NCI-H2227 (cell line): ENCODE results near the gene ZFYVE16.
"Not testable (repeated sequence)": the region's sequence is repeated elsewhere in the genome, so short reads cannot be mapped to it uniquely, and the experiment has no call there.

Experiments
- DNase-seq: peaks from one replicate; lab custom pipeline; 2025; ENCODE audit not compliant: unreplicated experiment; lab: John Stamatoyannopoulos, UW

Gene ZFYVE16

DNA sequence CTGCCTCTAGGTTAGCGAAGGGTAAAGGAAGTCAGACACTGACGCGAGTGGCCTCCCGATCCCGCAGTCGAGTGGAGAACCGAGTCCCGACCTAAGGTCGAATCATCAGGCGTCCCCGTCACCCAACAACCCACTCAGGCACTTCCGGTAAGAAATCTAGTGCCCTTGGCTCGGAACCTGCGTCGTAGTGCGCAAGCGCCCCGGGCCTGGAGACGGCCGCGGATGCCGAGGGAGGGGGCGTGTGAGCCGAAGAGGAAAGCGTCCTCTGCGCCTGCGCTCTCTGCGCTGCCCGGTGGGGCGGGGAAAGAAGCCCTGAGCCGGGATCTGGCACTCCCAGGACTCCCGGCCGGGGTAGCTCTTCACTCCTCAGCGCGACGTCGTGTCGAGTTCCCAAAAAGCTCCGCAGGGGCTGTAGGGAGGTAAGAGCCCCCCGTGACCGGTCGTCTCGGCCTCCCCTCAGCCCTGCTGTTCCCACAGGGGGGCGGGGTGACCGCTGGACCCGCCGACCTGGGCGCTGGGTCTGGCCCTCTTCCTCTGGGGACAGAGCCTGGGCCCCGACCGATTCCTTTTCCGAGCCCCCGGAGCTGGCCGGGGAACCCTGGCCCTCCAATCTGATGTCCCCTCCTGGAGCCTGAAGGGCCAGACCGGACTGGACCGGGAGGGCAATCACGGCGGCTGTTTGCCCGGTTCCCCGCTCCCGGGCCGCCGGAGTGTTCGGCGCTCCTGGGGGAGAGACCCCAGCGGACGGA is at the start of gene ZFYVE16:
Gene ZFYVE16, plus strand, starts transcription at position 330 of the 749 bp plus-strand sequence. CDS start 26,084 bp downstream, outside the sequence.
- peak; percentile 97 for DNase-seq

DNA sequence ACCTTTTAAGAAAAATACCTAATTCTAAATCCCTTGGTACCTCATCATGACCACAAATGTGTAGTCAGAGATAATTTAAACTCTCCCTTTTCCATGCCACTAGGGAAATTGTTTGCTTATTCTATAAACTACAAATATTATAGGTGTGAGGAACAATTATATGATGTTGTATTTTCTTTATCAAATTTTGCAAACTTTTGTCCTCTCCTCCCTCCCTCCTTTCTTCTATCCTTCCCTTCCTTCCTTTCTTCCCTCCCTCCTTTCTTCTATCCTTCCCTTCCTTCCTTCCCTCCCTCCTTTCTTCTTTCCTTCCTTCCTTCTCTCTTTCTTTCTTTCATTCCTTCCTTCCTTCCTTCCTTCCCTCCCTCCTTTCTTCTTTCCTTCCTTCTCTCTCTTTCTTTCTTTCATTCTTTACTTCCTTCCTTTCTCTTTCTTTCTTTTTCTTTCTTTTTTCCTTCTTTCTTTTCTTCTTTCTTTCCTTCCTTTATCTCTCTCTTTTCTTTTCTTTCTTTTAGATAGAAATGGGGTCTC is 46.9 kb upstream of the ZFYVE16 start:
- DNase-seq, result no peak

DNA sequence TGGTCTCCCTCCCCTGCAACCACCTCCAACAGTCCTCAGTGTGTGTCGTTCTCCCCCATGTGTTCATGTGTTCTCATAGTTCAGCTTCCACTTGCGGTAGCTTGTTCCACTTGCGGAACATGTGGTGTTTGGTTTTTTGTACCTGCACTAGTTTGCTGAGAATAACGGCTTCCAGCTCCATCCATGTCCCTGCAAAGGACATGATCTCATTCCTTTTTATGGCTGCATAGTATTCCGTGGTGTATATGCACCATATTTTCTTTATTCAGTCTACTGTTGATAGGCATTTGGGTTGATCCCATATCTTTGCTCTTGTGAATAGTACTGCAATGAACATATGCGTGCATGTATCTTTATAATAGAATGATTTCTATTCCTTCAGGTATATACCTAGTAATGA is 43.0 kb upstream of the ZFYVE16 start:
- DNase-seq, result no peak

- peak; percentile 13 for DNase-seq
Measured at GRCh38 chr5:80368661-80369480, 39.0 kb upstream of the ZFYVE16 start.

- DNase-seq, result peak; percentile 44
Measured at GRCh38 chr5:80369521-80369920, 38.3 kb upstream of the ZFYVE16 start.

DNA sequence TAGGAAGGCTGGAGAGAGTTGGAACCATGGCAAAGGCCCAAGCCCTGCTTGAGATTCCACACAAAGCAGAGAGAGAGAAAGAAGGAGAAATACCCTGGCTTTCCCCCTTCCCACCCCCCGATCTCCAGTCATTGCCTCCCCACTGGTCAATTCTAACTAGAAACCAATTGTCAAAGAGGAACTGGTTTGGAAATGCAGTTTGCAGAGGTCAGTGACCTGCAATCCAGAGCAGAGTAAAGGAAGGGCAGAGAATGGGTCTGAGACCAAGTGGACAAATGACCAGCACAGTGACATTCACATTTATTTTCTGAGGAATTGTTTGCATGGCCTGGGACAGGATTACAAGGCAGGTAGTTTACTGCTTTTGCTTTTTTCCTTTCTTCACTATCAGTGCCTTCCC is 37.5 kb upstream of the ZFYVE16 start:
- DNase-seq, result no peak

DNA sequence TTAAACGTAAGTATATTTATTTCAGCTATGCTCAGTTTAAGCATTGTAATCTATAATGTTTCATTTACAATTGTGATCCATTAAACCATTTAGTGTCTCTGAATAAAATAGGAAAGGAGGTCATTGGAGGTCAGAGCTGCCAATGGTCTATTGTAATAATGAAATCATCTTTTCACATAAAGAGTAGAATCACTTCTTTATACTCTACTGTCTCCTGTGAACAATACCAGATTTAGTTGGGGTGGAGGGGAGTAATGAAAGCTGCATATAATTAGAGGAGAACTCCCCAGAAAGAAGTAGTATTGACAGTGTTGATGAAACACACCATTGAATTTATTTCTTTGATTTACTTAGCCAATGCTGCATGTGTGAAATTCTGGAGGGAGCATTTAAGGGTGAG is 35.1 kb upstream of the ZFYVE16 start:
- no peak for DNase-seq

DNA sequence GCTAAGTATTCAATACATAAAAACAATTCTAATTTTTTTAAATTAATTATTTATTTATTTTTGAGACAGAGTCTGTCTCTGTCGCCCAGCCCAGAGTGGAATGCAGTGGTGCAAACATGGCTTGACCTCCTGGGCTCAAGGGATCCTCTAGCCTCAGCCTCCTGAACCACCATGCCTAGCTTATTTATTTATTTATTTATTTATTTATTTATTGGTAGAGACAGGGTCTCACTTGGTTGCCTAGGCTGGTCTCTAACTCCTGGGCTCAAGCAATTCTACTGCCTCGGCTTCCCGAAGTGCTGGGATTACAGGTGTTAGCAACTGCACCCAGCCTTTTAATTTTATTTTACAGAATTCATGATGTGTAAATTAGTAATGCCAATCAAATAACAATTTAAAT is 33.7 kb upstream of the ZFYVE16 start:
- DNase-seq, result no peak

GRCh38 chr5:80376557-80376956 is 31.3 kb upstream of the ZFYVE16 start:
- DNase-seq, result no peak

- DNase-seq, result no peak
Measured at GRCh38 chr5:80382488-80382887, 25.4 kb upstream of the ZFYVE16 start.

GRCh38 chr5:80387063-80387768 is 20.6 kb upstream of the ZFYVE16 start:
- DNase-seq, result no peak

GRCh38 chr5:80389580-80389979 is 18.3 kb upstream of the ZFYVE16 start:
- no peak for DNase-seq

DNA sequence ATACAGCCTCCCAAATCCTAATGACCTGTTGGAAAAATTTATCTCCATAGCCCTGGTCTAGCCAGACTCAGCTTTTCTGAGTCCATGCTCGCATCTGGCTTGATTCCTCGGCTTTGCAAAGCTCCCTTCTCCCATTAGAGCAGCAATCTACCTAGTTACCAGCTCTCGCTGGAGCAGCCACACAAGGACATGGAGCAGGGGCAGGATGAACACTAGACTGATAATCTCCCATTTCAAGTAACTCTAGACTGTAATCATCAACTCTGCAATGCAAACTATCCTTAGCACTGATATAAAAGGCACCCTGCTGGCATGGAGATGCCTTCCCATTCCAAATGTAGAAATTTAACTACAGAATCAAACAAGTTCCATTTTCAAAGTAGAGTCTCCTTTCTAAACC is 17.5 kb upstream of the ZFYVE16 start:
- DNase-seq, result not testable (repeated sequence)

GRCh38 chr5:80391267-80391666 is 16.6 kb upstream of the ZFYVE16 start:
- DNase-seq, result not testable (repeated sequence)

DNA sequence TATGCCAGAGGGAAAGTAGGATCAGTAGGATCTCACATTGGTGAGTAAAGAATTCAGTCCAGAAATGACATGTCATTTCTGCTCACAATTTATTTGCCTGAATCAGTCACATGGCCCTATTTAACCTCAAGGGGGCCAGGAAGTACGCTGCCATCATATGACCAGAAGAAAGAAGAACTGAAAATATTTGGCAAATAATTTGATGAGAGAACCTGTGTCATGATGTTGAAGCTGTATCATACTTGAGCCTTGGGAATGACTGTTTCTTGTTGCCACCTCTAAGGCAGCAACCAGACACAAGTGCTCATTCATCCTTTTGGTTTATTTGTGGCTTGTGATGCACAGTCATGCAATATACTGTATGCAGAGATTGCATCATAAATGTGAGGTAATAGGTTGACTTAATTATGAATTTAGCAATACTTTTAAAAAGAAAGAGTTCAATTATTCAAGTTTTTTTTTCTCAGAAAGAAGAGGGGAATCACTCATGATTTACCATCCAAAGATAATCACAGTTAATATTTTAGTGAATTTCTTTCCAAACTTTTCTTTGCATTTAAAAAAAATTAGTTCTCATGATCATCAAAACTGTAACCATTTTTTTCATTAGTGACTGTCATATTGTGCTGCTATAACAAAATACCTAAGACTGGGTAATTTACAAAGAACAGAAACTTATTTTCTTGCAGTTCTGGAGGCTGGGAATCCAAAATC is 8.2 kb upstream of the ZFYVE16 start:
- DNase-seq, result no peak

DNA sequence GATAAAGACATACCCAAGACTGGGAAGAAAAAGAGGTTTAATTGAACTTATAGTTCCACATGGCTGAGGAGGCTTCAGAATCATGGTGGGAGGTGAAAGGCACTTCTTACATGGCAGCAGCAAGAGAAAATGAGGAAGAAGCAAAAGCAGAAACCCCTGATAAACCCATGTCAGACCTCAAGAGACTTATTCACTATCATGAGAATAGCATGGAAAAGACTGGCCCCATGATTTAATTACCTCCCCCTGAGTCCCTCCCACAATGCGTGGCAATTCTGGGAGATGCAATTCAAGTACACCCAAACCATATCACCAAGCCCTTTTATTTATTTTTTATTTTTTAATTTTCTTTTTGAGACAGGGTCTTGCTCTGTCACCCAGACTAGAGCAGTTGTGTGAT is 7.5 kb upstream of the ZFYVE16 start:
- DNase-seq, result not testable (repeated sequence)

DNA sequence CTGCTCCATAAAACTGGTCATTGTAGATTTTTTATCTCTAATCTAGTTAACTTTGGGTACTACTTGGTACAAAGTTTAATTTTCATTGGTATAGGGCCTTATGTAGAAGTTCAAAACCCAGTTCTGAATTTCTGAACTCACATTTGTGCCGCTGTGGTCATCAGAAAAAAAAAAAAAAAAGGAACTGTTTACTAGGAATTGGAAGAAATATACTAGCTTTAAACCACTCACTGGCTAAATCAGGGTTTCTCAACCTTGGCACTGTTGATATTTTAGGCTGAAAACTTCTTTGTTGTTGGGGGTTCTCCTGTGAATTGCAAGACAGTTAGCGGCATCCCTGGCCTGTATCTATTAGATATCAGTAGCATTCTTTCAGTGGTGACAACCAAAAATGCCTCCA is 4.1 kb upstream of the ZFYVE16 start:
- DNase-seq, result no peak

DNA sequence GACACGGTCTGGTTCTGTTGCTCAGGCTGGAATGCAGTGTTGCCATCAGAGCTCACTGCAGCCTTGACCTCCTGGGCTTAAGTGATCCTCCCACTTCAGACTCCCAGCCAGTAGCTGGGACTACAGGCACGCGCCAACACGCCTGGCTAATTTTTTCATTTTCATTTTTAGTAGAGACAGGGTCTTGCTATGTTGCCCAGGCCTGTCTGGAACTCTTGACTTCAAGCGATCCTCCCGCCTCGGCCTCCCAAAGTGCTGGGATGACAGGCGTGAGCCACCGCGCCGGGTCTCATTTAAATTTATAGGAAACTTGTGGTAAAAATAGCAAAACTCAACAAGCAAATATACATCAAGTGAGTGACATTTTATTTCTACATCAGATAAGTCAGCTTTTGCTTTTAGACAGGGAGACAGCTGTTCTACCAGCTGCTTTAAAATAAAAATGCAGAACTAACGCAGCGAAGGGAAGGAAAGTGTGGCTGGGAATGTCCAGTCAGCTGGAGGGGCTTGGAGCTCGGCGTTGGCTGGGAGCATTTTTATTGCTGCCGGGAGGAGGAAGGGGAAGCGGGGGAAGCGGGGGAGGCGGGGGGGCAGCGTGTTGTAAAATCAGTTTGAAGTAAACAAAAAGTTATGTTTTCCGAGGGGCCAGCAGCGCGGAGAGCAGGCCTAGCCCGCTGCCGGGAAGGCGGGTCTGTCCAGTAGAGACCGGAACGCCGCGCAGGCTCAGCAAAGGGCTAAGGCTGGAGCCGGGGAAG is 707 bp upstream of the ZFYVE16 start:
- DNase-seq, result no peak

DNA sequence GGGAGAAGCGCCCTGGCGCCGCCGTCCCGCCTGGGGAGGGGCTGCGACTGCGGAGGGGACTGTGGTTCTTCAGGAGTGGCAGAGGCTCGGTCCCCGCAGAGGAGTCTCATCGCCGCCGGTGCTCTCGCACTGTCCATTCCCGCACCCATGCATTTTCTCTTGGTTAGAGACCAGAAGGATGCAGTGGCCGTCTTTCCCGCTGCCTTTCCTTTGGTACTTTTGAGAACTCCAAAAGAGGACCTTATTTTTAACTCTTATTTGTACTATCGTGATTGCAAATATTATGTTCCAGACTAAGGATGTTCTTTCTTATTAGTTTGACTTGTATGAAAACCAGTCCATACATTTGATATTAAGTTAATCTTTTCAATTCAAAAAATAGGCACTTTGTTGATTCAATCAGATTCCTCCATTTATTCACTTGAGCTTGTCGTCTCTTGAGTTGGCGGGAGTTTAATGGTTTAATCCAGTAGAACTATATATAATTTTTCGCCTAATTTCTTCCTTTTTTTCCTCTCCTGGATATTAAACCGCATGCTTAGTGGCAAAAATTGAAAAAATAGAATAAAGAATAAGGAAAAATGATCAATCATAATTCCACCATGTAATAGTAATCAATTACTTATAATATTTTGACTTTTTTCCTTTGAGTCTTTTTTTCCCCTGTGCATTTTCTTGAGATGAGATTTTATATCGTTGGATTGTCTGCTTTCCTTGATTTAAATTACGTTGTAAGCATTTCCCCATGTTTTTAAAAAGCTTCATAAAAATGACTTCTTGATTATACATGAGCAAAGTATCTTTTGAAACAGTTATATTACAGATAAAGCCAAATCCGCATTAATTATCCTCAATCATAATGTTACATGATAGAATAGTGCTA is 861 bp downstream of the ZFYVE16 start:
- peak; percentile 73 for DNase-seq
